Stimulated activated CD8-positive, alpha-beta memory T cell treated with anti-CD3 and anti-CD28 coated beads, Interleukin-7, amount 100 ng/mL, for 48 hours (primary cell): ENCODE data around the gene HRH2.
"Not testable (repeated sequence)": the region's sequence is repeated elsewhere in the genome, so short reads cannot be mapped to it uniquely, and the experiment has no call there.

Experiments
- DNase-seq, 2 donors: peaks; one replicate each; pipeline ENCODE4 v3.0.0-alpha.2; 2020; ENCODE audit warnings: low read depth in 1 of 2; ENCODE audit errors: extremely low read depth in 1 of 2

Gene HRH2

DNA sequence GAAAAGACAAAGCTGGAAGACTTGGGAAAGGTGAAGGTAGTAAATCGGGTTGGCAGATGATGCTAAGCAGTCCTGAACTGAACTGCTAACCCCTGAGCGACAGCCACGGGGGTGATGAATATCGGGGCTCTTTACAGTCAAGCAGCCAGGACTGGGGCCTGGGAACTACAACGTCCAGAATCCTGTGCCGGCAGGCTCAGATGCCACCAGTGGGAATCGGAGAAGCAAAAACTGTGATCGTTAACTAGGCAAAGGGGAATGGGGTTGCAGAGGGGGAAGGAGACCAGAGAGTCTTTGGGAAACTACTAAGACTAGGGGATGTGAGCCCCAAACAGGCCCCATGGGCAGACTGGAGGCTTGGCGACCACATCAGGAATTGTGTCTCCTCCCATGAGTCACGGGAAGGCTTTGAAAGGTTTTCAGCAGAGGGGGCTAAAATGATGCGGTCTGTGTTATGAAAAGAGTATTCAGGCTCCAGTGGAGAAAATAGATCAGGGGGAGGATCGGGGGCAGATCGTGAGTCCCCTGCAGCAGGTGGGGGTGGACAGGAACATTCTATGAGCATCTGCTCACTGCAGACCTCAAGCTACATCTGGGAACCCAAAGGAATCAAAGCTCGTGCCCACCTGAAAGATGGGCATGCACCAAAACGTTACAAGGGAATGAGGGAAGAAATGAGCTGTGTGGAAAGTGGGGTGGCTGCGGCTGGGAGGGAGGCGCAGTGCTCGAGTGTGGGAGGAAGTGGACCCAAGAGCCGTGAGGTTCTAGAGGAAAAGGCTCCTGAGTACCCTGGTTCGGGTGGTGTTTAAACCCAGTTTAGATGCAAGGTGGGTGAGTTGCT is 53.8 kb downstream of the HRH2 start:
- DNase-seq: no peak

DNA sequence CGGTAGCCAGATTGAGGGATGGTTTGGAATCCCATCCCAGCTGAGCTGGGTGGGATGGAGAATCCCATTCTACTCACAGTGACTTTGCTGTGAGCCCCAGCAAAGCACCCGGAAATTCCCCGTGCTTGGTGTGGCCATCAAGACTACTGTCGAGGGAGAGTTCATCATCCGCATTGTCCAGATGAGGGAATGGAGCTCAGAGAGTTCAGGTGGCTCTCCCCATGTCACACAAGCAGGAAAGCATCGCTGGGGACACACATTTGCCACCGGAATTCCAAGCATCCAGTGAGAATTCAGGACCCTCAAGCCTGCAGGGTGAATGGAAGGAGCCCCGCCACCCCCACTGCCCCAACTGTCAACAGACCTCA is 54.4 kb downstream of the HRH2 start:
- no peak for DNase-seq

DNA sequence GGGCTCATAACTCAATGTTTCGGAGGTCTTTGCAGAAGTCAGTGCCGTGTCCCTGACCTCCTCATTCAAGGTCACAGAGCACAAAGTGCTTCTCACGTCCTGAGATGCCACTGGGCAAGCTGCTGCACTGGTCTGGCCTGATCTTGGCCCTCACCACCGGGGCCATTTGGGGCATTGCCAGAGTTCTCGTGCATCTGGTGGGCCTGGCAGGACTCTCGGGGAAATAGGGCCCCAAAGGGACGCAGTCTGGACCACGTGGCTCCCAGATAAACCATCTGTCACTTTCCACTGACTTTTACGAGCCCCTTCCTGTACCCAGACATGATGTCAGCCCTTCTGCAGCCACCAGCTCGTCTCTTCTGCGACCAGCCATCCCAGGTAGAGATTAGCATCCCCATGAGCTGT is 54.8 kb downstream of the HRH2 start:
- no peak for DNase-seq

DNA sequence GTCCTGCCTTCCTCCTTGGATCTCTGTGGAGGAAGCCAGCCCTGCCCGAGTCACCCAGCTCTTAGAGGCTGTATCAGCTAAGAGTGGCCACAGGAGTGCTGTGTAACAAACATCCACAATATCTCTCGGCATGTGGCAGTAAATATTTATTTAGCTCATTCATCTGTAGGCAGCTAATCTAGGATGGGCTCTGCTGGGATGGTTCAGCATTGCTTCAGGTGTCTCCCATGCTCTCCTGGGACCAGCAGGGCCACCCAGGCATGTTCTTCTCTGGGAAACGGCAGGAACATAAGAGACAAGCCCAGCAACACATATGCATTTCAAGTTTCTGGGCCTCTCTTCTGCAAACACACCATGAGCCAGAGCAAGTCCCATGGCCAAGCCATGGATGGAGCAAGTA is 56.1 kb downstream of the HRH2 start:
- DNase-seq: no peak

GRCh38 chr5:175714479-175715085 is 56.7 kb downstream of the HRH2 start:
- DNase-seq: no peak

- DNase-seq: no peak
These were observed 58.0 kb downstream of the HRH2 start for GRCh38 chr5:175715627-175716522.

DNA sequence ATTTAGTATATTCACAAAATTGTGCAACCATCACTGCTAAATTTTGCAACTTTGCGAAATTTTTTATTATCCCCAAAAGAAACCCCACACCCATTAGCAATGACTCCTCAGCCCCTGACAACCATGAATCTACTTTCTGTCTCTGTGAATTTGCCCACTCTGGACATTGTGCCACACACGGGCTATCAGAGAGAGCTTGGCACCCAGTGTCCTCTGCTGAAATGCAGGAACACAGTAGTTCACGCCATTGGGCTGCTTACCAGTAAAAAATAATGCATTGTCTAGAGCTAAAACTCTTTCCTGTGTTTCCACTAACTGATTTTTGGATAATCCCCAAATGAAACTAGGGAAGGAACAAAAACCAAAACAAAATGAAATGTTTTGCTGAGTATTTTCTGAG is 60.0 kb downstream of the HRH2 start:
- no peak for DNase-seq

DNA sequence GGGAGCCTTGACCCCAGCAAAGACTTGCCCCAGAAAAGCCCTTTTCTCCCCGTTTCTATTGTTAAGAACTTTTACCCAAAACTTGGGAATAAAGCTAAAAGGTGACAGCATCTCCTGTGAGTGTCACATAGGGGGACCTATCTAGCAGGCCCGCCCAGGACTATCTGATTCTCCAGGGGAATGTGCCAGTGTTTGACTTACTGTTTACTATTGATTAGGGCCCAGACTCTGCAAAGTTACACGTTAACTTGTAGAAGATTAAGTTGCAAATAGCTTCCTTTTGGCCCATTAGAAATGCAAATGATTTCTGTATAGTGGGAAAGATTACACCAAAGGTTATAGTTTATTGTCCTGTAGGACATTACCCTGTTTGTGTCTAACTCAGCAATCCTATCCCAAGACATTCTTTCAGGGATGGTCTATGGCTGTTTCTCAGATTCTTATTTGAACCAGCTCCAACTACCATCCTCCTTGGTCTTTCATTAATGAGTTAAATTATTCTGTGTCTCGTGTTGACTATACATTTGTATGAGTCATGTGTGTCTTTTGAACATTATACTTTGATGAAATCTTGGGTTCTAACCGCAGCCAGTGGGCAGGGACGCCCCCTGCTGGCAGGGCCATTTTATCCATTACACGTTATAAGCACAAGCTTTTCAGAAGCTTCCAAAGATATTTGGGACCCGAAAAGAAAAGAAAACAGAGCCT is 60.7 kb downstream of the HRH2 start:
- peak; percentile 37 to 41 for DNase-seq

DNA sequence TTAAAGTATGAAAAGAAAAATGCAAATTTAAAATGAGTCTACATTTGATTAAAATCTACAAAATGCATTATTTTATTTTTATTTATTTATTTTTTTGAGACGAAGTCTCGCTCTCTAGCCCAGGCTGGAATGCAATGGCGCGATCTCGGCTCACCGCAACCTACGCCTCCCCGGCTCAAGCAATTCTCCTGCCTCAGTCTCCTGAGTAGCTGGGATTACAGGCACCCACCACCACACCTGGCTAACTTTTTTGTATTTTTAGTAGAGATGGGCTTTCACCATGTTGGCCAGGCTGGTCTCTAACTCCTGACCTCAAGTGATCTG is 61.2 kb downstream of the HRH2 start:
- not testable (repeated sequence) for DNase-seq

GRCh38 chr5:175724314-175725275 is 66.7 kb downstream of the HRH2 start:
- DNase-seq: no peak

- DNase-seq: no peak
These were observed 70.4 kb downstream of the HRH2 start for GRCh38 chr5:175728316-175728715.

GRCh38 chr5:175728885-175729828 is 71.3 kb downstream of the HRH2 start:
- DNase-seq: no peak

- peak; percentile 71 to 79 for DNase-seq
These were observed 72.0 kb downstream of the HRH2 start for GRCh38 chr5:175729829-175730277.

DNA sequence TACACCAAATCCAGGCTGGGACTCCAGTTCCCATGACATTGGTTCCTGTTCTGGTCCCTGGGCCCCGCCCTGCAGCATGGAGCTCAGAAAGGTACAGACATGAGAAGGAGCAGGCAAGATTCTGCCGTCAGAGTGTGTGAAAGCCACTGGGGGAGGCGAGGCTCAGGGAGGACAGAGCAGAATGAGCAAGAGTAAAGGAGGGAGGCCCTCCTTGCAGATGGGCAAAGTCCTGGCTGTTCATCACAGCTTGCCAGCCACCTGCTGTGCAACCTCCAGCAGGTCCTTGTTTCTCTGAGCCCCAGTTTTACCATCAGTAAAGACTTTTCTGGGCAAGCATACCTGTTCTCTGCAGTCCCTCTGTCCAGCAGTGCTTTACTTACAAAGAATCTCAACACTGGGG is 73.3 kb downstream of the HRH2 start:
- DNase-seq: no peak

GRCh38 chr5:175731756-175732465 is 74.0 kb downstream of the HRH2 start:
- DNase-seq: no peak

GRCh38 chr5:175733017-175733416 is 75.1 kb downstream of the HRH2 start:
- no peak for DNase-seq

DNA sequence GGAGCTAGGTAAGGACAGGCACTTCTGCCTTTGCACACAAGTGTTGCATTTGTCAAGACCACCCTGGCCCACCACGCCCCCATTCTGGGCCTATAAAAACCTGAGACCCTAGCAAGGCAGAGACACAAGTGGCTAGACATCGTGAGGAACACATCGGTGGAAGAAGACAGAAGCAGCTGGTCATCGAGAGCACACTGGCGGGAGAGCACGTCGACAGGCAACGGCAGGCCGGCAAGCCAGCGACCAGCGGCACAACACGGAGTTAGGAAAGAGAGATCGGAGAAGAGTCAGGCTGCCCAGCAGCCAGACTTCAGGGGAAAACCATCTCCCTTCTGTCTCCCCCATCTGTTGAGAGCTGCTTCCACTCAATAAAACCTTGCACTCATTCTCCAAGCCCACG is 76.1 kb downstream of the HRH2 start:
- no peak for DNase-seq

DNA sequence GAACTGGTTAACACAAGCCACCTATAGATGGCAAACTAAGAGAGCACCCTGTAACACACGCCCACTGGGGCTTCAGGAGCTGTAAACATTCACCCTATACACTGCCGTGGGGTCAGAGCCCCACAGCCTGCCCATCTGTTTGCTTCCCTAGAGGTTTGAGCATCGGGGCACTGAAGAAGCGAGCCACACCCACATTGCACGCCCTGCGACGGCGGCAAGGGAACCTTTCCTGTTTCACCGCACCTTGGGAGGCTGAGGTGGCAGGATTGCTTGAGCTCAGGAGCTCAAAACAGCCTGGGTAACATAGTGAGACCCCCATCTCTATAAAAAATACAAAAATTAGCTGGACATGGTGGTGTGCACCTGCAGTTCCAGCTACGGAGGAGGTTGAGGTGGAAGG is 76.6 kb downstream of the HRH2 start:
- no peak for DNase-seq
